ENCODE data around the gene ARHGEF28.

ARHGEF28 gene

DNA sequence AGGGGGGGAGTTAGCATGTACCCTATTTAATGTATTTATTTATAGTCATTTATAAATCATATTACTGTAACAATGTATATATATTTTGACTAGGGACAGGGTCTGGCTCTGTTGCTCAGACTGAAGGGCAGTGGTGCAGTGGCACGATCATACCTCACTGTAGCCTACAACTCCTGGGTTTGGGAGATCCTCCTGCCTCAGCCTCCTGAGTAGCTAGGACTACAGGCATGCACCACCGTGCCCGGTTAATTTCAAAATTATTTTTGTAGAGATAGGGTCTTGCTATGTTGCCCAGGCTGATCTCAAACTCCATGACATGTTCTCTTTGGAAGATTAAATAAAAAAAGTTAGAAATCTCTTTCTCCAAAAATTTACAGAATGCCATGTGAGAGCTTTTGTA, 52.8 kb downstream of the ARHGEF28 start:
- no peak for TF ChIP-seq CTCF (IDR thresholded peaks at IDR 0.05; ENCODE audit: borderline replicate concordance, control extremely low read depth, extremely low read depth, insufficient read depth, missing control alignments)
- in situ Hi-C loops (cut with MboI; ENCODE audit: low sequenced_read_pairs, unreplicated experiment): no loop called here

GRCh38 chr5:73682176-73682575, 56.2 kb downstream of the ARHGEF28 start:
- TF ChIP-seq CTCF (IDR thresholded peaks at IDR 0.05; ENCODE audit: borderline replicate concordance, control extremely low read depth, extremely low read depth, insufficient read depth, missing control alignments): no peak
- in situ Hi-C loops (cut with MboI; ENCODE audit: low sequenced_read_pairs, unreplicated experiment): no loop called here

More for the DNA sequence above, 52.8 kb downstream of the ARHGEF28 start:
- no peak for DNase-seq (ENCODE audit: low spot score)

DNA sequence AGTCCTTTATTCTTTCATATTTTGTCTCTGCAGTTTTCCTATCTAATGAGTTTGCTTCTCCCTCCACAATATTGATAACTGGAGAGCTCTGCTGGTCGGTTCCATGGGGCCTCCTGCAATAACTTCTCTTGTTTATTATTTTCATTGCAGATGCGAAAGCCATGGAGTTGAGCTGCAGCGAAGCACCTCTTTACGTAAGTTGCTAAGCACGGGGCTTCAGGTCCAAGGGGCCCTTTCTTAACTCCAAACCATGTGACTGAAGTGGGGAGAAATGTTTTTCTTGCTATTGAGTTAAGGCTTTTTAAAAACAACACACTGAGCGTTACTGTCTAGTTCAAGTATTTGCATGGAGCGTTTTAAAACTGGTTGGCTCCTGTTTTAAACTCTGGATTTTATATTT, 58.7 kb downstream of the ARHGEF28 start:
- no peak for DNase-seq (ENCODE audit: low spot score)
- no peak for TF ChIP-seq CTCF (IDR thresholded peaks at IDR 0.05; ENCODE audit: borderline replicate concordance, control extremely low read depth, extremely low read depth, insufficient read depth, missing control alignments)

More at GRCh38 chr5:73682176-73682575, 56.2 kb downstream of the ARHGEF28 start:
- DNase-seq (ENCODE audit: low spot score): no peak

GRCh38 chr5:73686912-73687311, 60.9 kb downstream of the ARHGEF28 start:
- in situ Hi-C loops (cut with MboI; ENCODE audit: low sequenced_read_pairs, unreplicated experiment): no loop called here
- peak; percentile 16 for DNase-seq (ENCODE audit: low spot score)
- no peak for TF ChIP-seq CTCF (IDR thresholded peaks at IDR 0.05; ENCODE audit: borderline replicate concordance, control extremely low read depth, extremely low read depth, insufficient read depth, missing control alignments)

More for the DNA sequence above, 58.7 kb downstream of the ARHGEF28 start:
- in situ Hi-C loops (cut with MboI; ENCODE audit: low sequenced_read_pairs, unreplicated experiment): no loop called here

GRCh38 chr5:73687357-73687756, 61.4 kb downstream of the ARHGEF28 start:
- no peak for TF ChIP-seq CTCF (IDR thresholded peaks at IDR 0.05; ENCODE audit: borderline replicate concordance, control extremely low read depth, extremely low read depth, insufficient read depth, missing control alignments)
- peak; percentile 47 for DNase-seq (ENCODE audit: low spot score)
- in situ Hi-C loops (cut with MboI; ENCODE audit: low sequenced_read_pairs, unreplicated experiment): no loop called here

DNA sequence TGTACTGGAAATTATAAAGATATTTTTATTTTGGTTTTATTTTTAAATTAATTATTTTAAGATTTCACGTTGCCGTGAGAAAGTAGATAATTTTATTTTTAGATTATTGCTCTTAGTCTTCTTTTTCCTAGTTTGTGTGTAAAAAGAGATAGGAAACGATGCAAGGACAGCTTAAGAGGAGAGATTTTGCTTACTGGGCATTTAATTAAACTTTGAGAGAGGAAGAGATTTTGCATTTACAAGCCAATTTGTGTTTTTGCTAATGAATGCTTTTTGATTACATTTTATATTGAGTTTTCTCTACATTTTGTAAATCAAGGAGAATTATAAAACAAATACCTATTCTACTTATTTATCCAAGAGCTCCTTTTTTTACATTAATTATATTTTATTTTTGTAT, 64.0 kb downstream of the ARHGEF28 start:
- DNase-seq (ENCODE audit: low spot score): no peak
- TF ChIP-seq CTCF (IDR thresholded peaks at IDR 0.05; ENCODE audit: borderline replicate concordance, control extremely low read depth, extremely low read depth, insufficient read depth, missing control alignments): no peak
- in situ Hi-C loops (cut with MboI; ENCODE audit: low sequenced_read_pairs, unreplicated experiment): no loop called here
